Panc1 (cell line): ENCODE results near the gene GBA2.

ENCODE experiments used
- CTCF ChIP-seq: fragments of 450-650 bp; IDR thresholded peaks from 2 replicates; pipeline ENCODE4 v1.5.1; 2017; ENCODE audit warnings: mild to moderate bottlenecking
- SIN3A ChIP-seq: IDR thresholded peaks from 2 replicates; pipeline ENCODE4 v1.6.1; 2012; ENCODE audit warnings: low read depth, mild to moderate bottlenecking, low read length, moderate library complexity, borderline replicate concordance; ENCODE audit not compliant: insufficient read depth

GRCh38 chr9:35727676-35728040 is 21.4 kb downstream of the GBA2 start:
- TF ChIP-seq CTCF, result no peak
- no peak for TF ChIP-seq SIN3A
